Neural cell (in vitro differentiated cells): Measurements from ENCODE around the gene SOX3. TPM values are rescaled to one million over a fixed set of nuclear protein-coding genes. Genes with fewer than 3 reads are reported as not detected.

Experiments
- H2AFZ ChIP-seq: fragments of 200-600, 300-800 bp; sonication (generic), shearing (Covaris generic); 2 replicates; pipeline ENCODE4 v1.6.0; 2014; ENCODE audit warnings: low read depth, mild to moderate bottlenecking, antibody characterized with exemption, low read length, moderate library complexity
- H3F3A ChIP-seq: fragments of 200-600 bp; shearing (Covaris generic); 2 replicates; pipeline ENCODE4 v1.6.1; 2016; ENCODE audit warnings: mild to moderate bottlenecking, moderate library complexity, mixed read lengths, antibody characterized with exemption, low read length; ENCODE audit not compliant: insufficient read depth, poor library complexity, severe bottlenecking
- H3K27ac ChIP-seq: fragments of 200-600, 300-800 bp; sonication (generic), shearing (Covaris generic); 2 replicates; pipeline ENCODE4 v1.5.1; 2014; ENCODE audit warnings: mild to moderate bottlenecking, low read length, moderate library complexity
- H3K27me3 ChIP-seq: fragments of 300-800, 200-600 bp; sonication (generic), shearing (Covaris generic); 2 replicates; pipeline ENCODE4 v1.6.0; 2014; ENCODE audit warnings: mild to moderate bottlenecking, low read depth, low read length, moderate library complexity; ENCODE audit not compliant: insufficient read depth
- H3K36me3 ChIP-seq: fragments of 300-800, 200-600 bp; sonication (generic), shearing (Covaris generic); 2 replicates; pipeline ENCODE4 v1.5.1; 2014; ENCODE audit warnings: mild to moderate bottlenecking, antibody characterized with exemption, low read length, moderate library complexity; ENCODE audit not compliant: insufficient read depth
- H3K4me2 ChIP-seq: fragments of 300-800, 200-600 bp; sonication (generic), shearing (Covaris generic); 2 replicates; pipeline ENCODE4 v1.6.0; 2014; ENCODE audit warnings: mild to moderate bottlenecking, low read length
- H3K4me3 ChIP-seq: fragments of 300-800, 200-600 bp; sonication (generic), shearing (Covaris generic); 2 replicates; pipeline ENCODE4 v1.5.1; 2014; ENCODE audit warnings: mild to moderate bottlenecking, low read length, moderate library complexity
- H3K79me2 ChIP-seq: fragments of 200-600 bp; shearing (Covaris generic); replicated peaks from 2 replicates; pipeline ENCODE4 v1.6.0; 2014; ENCODE audit warnings: mild to moderate bottlenecking, low read length, moderate library complexity; ENCODE audit not compliant: insufficient read depth
- H3K9ac ChIP-seq: fragments of 300-800, 200-600 bp; sonication (generic), shearing (Covaris generic); 2 replicates; pipeline ENCODE4 v1.6.1; 2016; ENCODE audit warnings: mild to moderate bottlenecking, low read length, mixed read lengths
- H3K9me2 ChIP-seq: fragments of 200-600 bp; shearing (Covaris generic); 2 replicates; pipeline ENCODE4 v1.6.1; 2016; ENCODE audit warnings: mild to moderate bottlenecking, low read length, mixed read lengths; ENCODE audit not compliant: insufficient read depth
- H3K9me3 ChIP-seq: fragments of 200-600, 300-800 bp; sonication (generic), shearing (Covaris generic); 2 replicates; pipeline ENCODE4 v1.6.1; 2016; ENCODE audit warnings: mild to moderate bottlenecking, mixed run types, low read length, moderate library complexity, mixed read lengths
- H4K20me1 ChIP-seq: fragments of 200-600 bp; shearing (Covaris generic); 2 replicates; pipeline ENCODE4 v1.6.1; 2016; ENCODE audit warnings: mild to moderate bottlenecking, mixed run types; ENCODE audit not compliant: insufficient read depth
- EP300 ChIP-seq: fragments of 450-650 bp; conservative IDR thresholded peaks from 2 replicates; pipeline ENCODE4 v1.6.1; 2014; ENCODE audit warnings: antibody characterized with exemption, mild to moderate bottlenecking, moderate library complexity; ENCODE audit not compliant: poor library complexity, severe bottlenecking
- EZH2 ChIP-seq: fragments of 200-600, 300-800 bp; shearing (Covaris generic), sonication (generic); IDR thresholded peaks from 2 replicates; pipeline ENCODE4 v1.6.1; 2014; ENCODE audit warnings: antibody characterized with exemption, low read length, borderline replicate concordance, mild to moderate bottlenecking; ENCODE audit not compliant: insufficient read depth, poor library complexity, severe bottlenecking
- MXI1 ChIP-seq: fragments of 450-650 bp; conservative IDR thresholded peaks from 2 replicates; pipeline ENCODE4 v1.6.1; 2014; ENCODE audit warnings: antibody characterized with exemption, mild to moderate bottlenecking; ENCODE audit not compliant: poor library complexity, severe bottlenecking
- POLR2AphosphoS5 ChIP-seq: IDR thresholded peaks from 2 replicates; pipeline ENCODE4 v1.6.1; 2012
- RAD21 ChIP-seq: fragments of 450-650 bp; conservative IDR thresholded peaks from 2 replicates; pipeline ENCODE4 v1.6.1; 2014; ENCODE audit warnings: antibody characterized with exemption, mild to moderate bottlenecking, moderate library complexity
- SMC3 ChIP-seq: fragments of 450-650 bp; conservative IDR thresholded peaks from 2 replicates; pipeline ENCODE4 v1.6.1; 2014; ENCODE audit warnings: antibody characterized with exemption, mild to moderate bottlenecking, moderate library complexity; ENCODE audit not compliant: poor library complexity
- TAF1 ChIP-seq: IDR thresholded peaks from 2 replicates; pipeline ENCODE4 v1.6.1; 2012; ENCODE audit warnings: low read depth
- polyA plus RNA-seq: library from polyadenylated mRNA; depleted of rRNA; stranded (reverse); fragments of >200 nt; gene quantifications from 2 replicates; pipeline ENCODE4 v1.2.3, GENCODE V29; 2014
- TF ChIP-seq, protein P1 (sequence below): IDR thresholded peaks from 2 replicates; pipeline ENCODE4 v1.6.1; 2012; ENCODE audit warnings: borderline replicate concordance
- TF ChIP-seq, protein P2 (sequence below): fragments of 450-650 bp; IDR thresholded peaks from 2 replicates; pipeline ENCODE4 v1.5.1; 2014; ENCODE audit warnings: antibody characterized with exemption, mild to moderate bottlenecking, moderate library complexity; ENCODE audit not compliant: poor library complexity, severe bottlenecking

SOX3 gene
- polyA plus RNA-seq, 1 donor from 2014 or later: 1.2 TPM

DNA sequence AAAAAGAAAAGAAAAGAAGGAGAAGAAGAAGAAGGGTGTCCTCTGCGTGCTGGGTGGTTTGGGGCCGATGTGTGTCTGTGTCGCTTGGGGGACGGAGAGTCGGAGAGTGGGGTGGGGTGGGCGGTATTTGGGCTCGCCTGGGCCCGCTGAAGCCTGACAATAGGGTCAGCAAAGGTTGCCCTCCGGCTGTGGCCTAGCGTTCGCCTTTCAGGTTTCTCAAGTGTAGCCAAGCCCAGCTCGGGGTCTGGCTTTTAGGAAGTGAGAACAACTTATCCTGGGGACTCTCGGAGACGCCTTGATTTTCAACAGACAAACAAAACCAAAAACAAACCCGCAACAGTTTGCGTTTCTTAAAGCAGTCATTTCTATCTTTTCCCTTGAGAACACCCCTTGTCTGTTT is 4.1 kb upstream of the SOX3 start:
- Histone ChIP-seq H3F3A (no peaks in the 10 kb centered on the region), H2AFZ (no peak overlapping the region), H3K79me2 (no peaks in the 10 kb centered on the region), H4K20me1 (no peaks in the 10 kb centered on the region), H3K36me3 (no peaks in the 10 kb centered on the region), H3K9me3 (no peaks in the 10 kb centered on the region), H3K27me3 (peaks cover 75% of the 10 kb centered on the region), H3K9ac (no peak overlapping the region), H3K4me3 (no peak overlapping the region), H3K27ac (no peak overlapping the region), H3K4me2 (no peak overlapping the region), H3K9me2 (no peaks in the 10 kb centered on the region)
- TF ChIP-seq, protein P1, sequence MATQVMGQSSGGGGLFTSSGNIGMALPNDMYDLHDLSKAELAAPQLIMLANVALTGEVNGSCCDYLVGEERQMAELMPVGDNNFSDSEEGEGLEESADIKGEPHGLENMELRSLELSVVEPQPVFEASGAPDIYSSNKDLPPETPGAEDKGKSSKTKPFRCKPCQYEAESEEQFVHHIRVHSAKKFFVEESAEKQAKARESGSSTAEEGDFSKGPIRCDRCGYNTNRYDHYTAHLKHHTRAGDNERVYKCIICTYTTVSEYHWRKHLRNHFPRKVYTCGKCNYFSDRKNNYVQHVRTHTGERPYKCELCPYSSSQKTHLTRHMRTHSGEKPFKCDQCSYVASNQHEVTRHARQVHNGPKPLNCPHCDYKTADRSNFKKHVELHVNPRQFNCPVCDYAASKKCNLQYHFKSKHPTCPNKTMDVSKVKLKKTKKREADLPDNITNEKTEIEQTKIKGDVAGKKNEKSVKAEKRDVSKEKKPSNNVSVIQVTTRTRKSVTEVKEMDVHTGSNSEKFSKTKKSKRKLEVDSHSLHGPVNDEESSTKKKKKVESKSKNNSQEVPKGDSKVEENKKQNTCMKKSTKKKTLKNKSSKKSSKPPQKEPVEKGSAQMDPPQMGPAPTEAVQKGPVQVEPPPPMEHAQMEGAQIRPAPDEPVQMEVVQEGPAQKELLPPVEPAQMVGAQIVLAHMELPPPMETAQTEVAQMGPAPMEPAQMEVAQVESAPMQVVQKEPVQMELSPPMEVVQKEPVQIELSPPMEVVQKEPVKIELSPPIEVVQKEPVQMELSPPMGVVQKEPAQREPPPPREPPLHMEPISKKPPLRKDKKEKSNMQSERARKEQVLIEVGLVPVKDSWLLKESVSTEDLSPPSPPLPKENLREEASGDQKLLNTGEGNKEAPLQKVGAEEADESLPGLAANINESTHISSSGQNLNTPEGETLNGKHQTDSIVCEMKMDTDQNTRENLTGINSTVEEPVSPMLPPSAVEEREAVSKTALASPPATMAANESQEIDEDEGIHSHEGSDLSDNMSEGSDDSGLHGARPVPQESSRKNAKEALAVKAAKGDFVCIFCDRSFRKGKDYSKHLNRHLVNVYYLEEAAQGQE: no peak
- TF ChIP-seq, protein P2, sequence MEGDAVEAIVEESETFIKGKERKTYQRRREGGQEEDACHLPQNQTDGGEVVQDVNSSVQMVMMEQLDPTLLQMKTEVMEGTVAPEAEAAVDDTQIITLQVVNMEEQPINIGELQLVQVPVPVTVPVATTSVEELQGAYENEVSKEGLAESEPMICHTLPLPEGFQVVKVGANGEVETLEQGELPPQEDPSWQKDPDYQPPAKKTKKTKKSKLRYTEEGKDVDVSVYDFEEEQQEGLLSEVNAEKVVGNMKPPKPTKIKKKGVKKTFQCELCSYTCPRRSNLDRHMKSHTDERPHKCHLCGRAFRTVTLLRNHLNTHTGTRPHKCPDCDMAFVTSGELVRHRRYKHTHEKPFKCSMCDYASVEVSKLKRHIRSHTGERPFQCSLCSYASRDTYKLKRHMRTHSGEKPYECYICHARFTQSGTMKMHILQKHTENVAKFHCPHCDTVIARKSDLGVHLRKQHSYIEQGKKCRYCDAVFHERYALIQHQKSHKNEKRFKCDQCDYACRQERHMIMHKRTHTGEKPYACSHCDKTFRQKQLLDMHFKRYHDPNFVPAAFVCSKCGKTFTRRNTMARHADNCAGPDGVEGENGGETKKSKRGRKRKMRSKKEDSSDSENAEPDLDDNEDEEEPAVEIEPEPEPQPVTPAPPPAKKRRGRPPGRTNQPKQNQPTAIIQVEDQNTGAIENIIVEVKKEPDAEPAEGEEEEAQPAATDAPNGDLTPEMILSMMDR: no peak
- TF ChIP-seq POLR2AphosphoS5: no peak
- TF ChIP-seq MXI1: no peak
- no peak for TF ChIP-seq RAD21
- no peak for TF ChIP-seq TAF1
- TF ChIP-seq EZH2: no peak
- TF ChIP-seq SMC3: no peak
- no peak for TF ChIP-seq EP300

DNA sequence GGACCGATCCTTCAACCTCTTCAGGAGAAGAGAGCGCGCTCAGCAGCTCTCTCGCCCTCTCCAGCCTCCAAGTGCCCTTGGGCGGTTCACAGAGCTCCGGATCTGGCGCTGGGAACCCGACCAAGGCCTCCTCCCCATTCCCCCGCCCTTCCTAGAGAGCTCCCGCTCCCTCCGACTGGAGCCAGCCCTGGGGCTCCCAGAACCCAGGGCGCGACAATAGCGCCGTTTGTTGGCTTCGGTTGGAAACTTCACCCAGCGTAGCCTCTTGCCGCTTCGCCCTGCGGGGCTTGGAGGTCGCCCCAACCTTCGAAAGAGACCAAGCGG is 3.1 kb upstream of the SOX3 start:
- H3K27ac ChIP-seq: no peak overlapping the region
- no peaks in the 10 kb centered on the region for H3F3A ChIP-seq
- no peak overlapping the region for H2AFZ ChIP-seq
- no peaks in the 10 kb centered on the region for H3K36me3 ChIP-seq
- H3K9ac ChIP-seq: no peak overlapping the region
- H3K4me3 ChIP-seq: peak overlapping the region; percentile 58
- no peaks in the 10 kb centered on the region for H3K79me2 ChIP-seq
- H3K27me3 ChIP-seq: peaks cover 80% of the 10 kb centered on the region
- no peaks in the 10 kb centered on the region for H4K20me1 ChIP-seq
- H3K9me3 ChIP-seq: no peaks in the 10 kb centered on the region
- H3K9me2 ChIP-seq: no peaks in the 10 kb centered on the region
- H3K4me2 ChIP-seq: no peak overlapping the region
- TF ChIP-seq RAD21 (peak; percentile 69), TAF1 (no peak), SMC3 (peak; percentile 63)
- TF ChIP-seq, protein P2: peak; percentile 62
